Jurkat, Clone E6-1 (cell line): ENCODE data around the gene STIM2.

ENCODE experiments used
- DNase-seq: peaks from one replicate; pipeline ENCODE4 v3.0.0-alpha.2; 2011; ENCODE audit warnings: low read depth, low spot score
- H3K4me3 ChIP-seq: 2 replicates; pipeline ENCODE4 v1.5.1; 2011; ENCODE audit warnings: mild to moderate bottlenecking, low read length, control low read depth, moderate library complexity

The STIM2 gene

GRCh38 chr4:26936284-26937065 is 75.8 kb downstream of the STIM2 start:
- no peak overlapping the region for H3K4me3 ChIP-seq
- peak; percentile 28 for DNase-seq

- DNase-seq = no peak
Measured at GRCh38 chr4:26937139-26937538, 76.5 kb downstream of the STIM2 start.

GRCh38 chr4:26937567-26937966 is 76.9 kb downstream of the STIM2 start:
- no peak for DNase-seq

More at GRCh38 chr4:26937139-26937538, 76.5 kb downstream of the STIM2 start:
- H3K4me3 ChIP-seq = no peak overlapping the region

GRCh38 chr4:26938516-26938915 is 77.9 kb downstream of the STIM2 start:
- no peak for DNase-seq
- H3K4me3 ChIP-seq = no peak overlapping the region

More at GRCh38 chr4:26937567-26937966, 76.9 kb downstream of the STIM2 start:
- H3K4me3 ChIP-seq = no peak overlapping the region

GRCh38 chr4:26941951-26942350 is 81.3 kb downstream of the STIM2 start:
- no peak overlapping the region for H3K4me3 ChIP-seq
- DNase-seq = no peak

GRCh38 chr4:26942871-26943270 is 82.2 kb downstream of the STIM2 start:
- no peak overlapping the region for H3K4me3 ChIP-seq
- no peak for DNase-seq

GRCh38 chr4:26943391-26943790 is 82.8 kb downstream of the STIM2 start:
- DNase-seq = no peak

GRCh38 chr4:26945794-26946193 is 85.2 kb downstream of the STIM2 start:
- no peak overlapping the region for H3K4me3 ChIP-seq
- no peak for DNase-seq

More at GRCh38 chr4:26943391-26943790, 82.8 kb downstream of the STIM2 start:
- H3K4me3 ChIP-seq = no peak overlapping the region

GRCh38 chr4:26947318-26947717 is 86.7 kb downstream of the STIM2 start:
- no peak overlapping the region for H3K4me3 ChIP-seq
- DNase-seq = no peak

- no peak for DNase-seq
- H3K4me3 ChIP-seq = no peak overlapping the region
Measured at GRCh38 chr4:26950446-26950845, 89.8 kb downstream of the STIM2 start.

GRCh38 chr4:26952891-26953290 is 92.2 kb downstream of the STIM2 start:
- H3K4me3 ChIP-seq = no peak overlapping the region
- DNase-seq = no peak

GRCh38 chr4:26953366-26953765 is 92.7 kb downstream of the STIM2 start:
- no peak overlapping the region for H3K4me3 ChIP-seq
- DNase-seq = no peak

- H3K4me3 ChIP-seq = no peak overlapping the region
- DNase-seq = no peak
Measured at GRCh38 chr4:26953770-26954423, 93.3 kb downstream of the STIM2 start.

- no peak overlapping the region for H3K4me3 ChIP-seq
- no peak for DNase-seq
Measured at GRCh38 chr4:26955241-26955640, 94.6 kb downstream of the STIM2 start.

GRCh38 chr4:26958925-26959653 is 98.4 kb downstream of the STIM2 start:
- DNase-seq = no peak
- H3K4me3 ChIP-seq = no peak overlapping the region

- DNase-seq = peak; percentile 20
- H3K4me3 ChIP-seq = no peak overlapping the region
Measured at GRCh38 chr4:26959654-26960047, 99.0 kb downstream of the STIM2 start.

- no peak for DNase-seq
- no peak overlapping the region for H3K4me3 ChIP-seq
Measured at GRCh38 chr4:26962720-26963119, 102.1 kb downstream of the STIM2 start.

- DNase-seq = no peak
- H3K4me3 ChIP-seq = no peak overlapping the region
Measured at GRCh38 chr4:26964512-26964911, 103.9 kb downstream of the STIM2 start.

GRCh38 chr4:26964994-26965393 is 104.4 kb downstream of the STIM2 start:
- no peak for DNase-seq
- no peak overlapping the region for H3K4me3 ChIP-seq
